Peyer's patch (tissue), 4 donors: ENCODE measurements around the gene AGBL5.

Experiments used
- POLR2A ChIP-seq, 2 donors: fragments of 450-650 bp; IDR thresholded peaks; one replicate each; pipeline ENCODE4 v1.5.1; 2017; ENCODE audit warnings: antibody characterized with exemption in 2 of 2, mild to moderate bottlenecking in 2 of 2, moderate library complexity in 2 of 2
- TF ChIP-seq, protein P1 (sequence below), 6 experiments: fragments of 450-650 bp in 4 of 6; fragments of 200-600 bp in 2 of 6; sonication (generic) in 1 of 6; IDR thresholded peaks; one replicate each; pipeline ENCODE4 v1.5.1; 2017 to 2019; ENCODE audit warnings: antibody characterized with exemption in 6 of 6, mild to moderate bottlenecking in 3 of 6, moderate library complexity in 1 of 6

DNA sequence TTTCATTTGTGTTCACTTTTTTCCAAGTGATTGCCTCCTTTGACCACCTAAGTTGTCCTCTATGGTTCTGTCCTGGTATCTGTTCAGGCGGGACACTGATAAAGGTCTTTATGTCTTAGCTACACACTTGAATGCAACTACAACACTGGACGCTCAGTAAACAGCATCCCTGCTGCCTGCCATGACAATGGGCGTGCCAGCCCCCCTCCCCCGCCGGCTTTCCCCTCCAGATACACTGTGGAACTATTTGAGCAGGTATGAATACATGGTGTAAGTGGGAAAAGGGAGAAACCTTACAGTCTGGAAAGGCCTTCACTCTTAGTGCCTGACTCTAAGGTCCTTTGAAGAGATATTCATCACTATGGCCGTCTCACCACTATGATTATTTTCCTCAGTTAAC lies 5.7 kb downstream of the AGBL5 start:
- no peak for TF ChIP-seq POLR2A (IDR thresholded peaks at IDR 0.05)
- TF ChIP-seq, protein P1, sequence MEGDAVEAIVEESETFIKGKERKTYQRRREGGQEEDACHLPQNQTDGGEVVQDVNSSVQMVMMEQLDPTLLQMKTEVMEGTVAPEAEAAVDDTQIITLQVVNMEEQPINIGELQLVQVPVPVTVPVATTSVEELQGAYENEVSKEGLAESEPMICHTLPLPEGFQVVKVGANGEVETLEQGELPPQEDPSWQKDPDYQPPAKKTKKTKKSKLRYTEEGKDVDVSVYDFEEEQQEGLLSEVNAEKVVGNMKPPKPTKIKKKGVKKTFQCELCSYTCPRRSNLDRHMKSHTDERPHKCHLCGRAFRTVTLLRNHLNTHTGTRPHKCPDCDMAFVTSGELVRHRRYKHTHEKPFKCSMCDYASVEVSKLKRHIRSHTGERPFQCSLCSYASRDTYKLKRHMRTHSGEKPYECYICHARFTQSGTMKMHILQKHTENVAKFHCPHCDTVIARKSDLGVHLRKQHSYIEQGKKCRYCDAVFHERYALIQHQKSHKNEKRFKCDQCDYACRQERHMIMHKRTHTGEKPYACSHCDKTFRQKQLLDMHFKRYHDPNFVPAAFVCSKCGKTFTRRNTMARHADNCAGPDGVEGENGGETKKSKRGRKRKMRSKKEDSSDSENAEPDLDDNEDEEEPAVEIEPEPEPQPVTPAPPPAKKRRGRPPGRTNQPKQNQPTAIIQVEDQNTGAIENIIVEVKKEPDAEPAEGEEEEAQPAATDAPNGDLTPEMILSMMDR (IDR thresholded peaks at IDR 0.05), result no peak
